H9 (cell line): ENCODE data around the gene LRRC39. TPM values are rescaled to one million over a fixed set of nuclear protein-coding genes. Genes with fewer than 3 reads are reported as not detected.
"Not testable (repeated sequence)": the region's sequence is repeated elsewhere in the genome, so short reads cannot be mapped to it uniquely, and the experiment has no call there.

Experiments
- DNase-seq: peaks from one replicate; pipeline ENCODE4 v3.0.0-alpha.2; 2017
- H2AFZ ChIP-seq: one replicate; pipeline ENCODE4 v1.6.1; 2013; ENCODE audit warnings: mild to moderate bottlenecking, low read length, control low read depth, moderate library complexity
- H2AK5ac ChIP-seq: 2 replicates; pipeline ENCODE4 v1.6.1; 2013; ENCODE audit warnings: low read length, control low read depth, mixed read lengths; ENCODE audit not compliant: insufficient read length
- H2BK120ac ChIP-seq: one replicate; pipeline ENCODE4 v1.6.1; 2013; ENCODE audit warnings: low read depth, mild to moderate bottlenecking, low read length, control low read depth, inconsistent platforms; ENCODE audit not compliant: poor library complexity, severe bottlenecking
- H2BK12ac ChIP-seq: 2 replicates; pipeline ENCODE4 v1.6.1; 2013; ENCODE audit warnings: low read length, control low read depth, mixed read lengths, low read depth; ENCODE audit not compliant: insufficient read length
- H2BK15ac ChIP-seq: 2 replicates; pipeline ENCODE4 v1.6.1; 2013; ENCODE audit warnings: low read depth, low read length, control low read depth
- H2BK20ac ChIP-seq: one replicate; pipeline ENCODE4 v1.6.1; 2013; ENCODE audit warnings: low read depth, mild to moderate bottlenecking, low read length, control low read depth, inconsistent platforms; ENCODE audit not compliant: poor library complexity, severe bottlenecking
- H2BK5ac ChIP-seq: 2 replicates; pipeline ENCODE4 v1.6.1; 2013; ENCODE audit warnings: low read length, control low read depth, mixed read lengths; ENCODE audit not compliant: insufficient read length
- H3K14ac ChIP-seq: 2 replicates; pipeline ENCODE4 v1.6.1; 2013; ENCODE audit warnings: low read length, control low read depth; ENCODE audit not compliant: insufficient read depth
- H3K18ac ChIP-seq: 2 replicates; pipeline ENCODE4 v1.6.1; 2013; ENCODE audit warnings: low read depth, mild to moderate bottlenecking, mixed read lengths, low read length, control low read depth; ENCODE audit not compliant: insufficient read length
- H3K23ac ChIP-seq: 2 replicates; pipeline ENCODE4 v1.6.1; 2013; ENCODE audit warnings: low read length, control low read depth, mixed read lengths, low read depth; ENCODE audit not compliant: insufficient read length
- H3K23me2 ChIP-seq: 2 replicates; pipeline ENCODE4 v1.6.1; 2013; ENCODE audit warnings: low read depth, mild to moderate bottlenecking, mixed read lengths, low read length, control low read depth; ENCODE audit not compliant: insufficient read length, poor library complexity, severe bottlenecking
- H3K27ac ChIP-seq: 2 replicates; pipeline ENCODE4 v1.5.1; 2013; ENCODE audit warnings: low read length, control low read depth, mixed read lengths, low read depth; ENCODE audit not compliant: insufficient read length
- H3K27me3 ChIP-seq: 2 replicates; pipeline ENCODE4 v1.6.1; 2013; ENCODE audit warnings: low read length, control low read depth, inconsistent platforms; ENCODE audit not compliant: insufficient read depth
- H3K4ac ChIP-seq: 2 replicates; pipeline ENCODE4 v1.6.1; 2013; ENCODE audit warnings: low read depth, mild to moderate bottlenecking, control low read depth, inconsistent platforms, low read length, moderate library complexity
- H3K4me1 ChIP-seq: 2 replicates; pipeline ENCODE4 v1.6.1; 2013; ENCODE audit warnings: low read length, control low read depth, inconsistent platforms; ENCODE audit not compliant: insufficient read depth
- H3K4me2 ChIP-seq: 2 replicates; pipeline ENCODE4 v1.6.1; 2013; ENCODE audit warnings: low read length, control low read depth, mixed read lengths; ENCODE audit not compliant: insufficient read length, insufficient read depth
- H3K56ac ChIP-seq: 2 replicates; pipeline ENCODE4 v1.6.1; 2013; ENCODE audit warnings: low read depth, mild to moderate bottlenecking, mixed read lengths, low read length, control low read depth; ENCODE audit not compliant: insufficient read length
- H3K79me1 ChIP-seq: 2 replicates; pipeline ENCODE4 v1.6.1; 2013; ENCODE audit warnings: low read depth, mild to moderate bottlenecking, moderate library complexity, low read length, control low read depth, inconsistent platforms; ENCODE audit not compliant: insufficient read depth, poor library complexity, severe bottlenecking
- H3K79me2 ChIP-seq: 2 replicates; pipeline ENCODE4 v1.6.1; 2013; ENCODE audit warnings: low read length, control low read depth, inconsistent platforms; ENCODE audit not compliant: insufficient read depth
- H3K9ac ChIP-seq: 2 replicates; pipeline ENCODE4 v1.6.1; 2013; ENCODE audit warnings: low read length, control low read depth, mixed read lengths; ENCODE audit not compliant: insufficient read length; ENCODE audit errors: extremely low read depth
- H3K9me3 ChIP-seq: one replicate; pipeline ENCODE4 v1.6.1; 2013; ENCODE audit warnings: low read depth, low read length, inconsistent platforms; ENCODE audit not compliant: control insufficient read depth
- H3T11ph ChIP-seq: one replicate; pipeline ENCODE4 v1.6.1; 2013; ENCODE audit warnings: mild to moderate bottlenecking, low read length, control low read depth, inconsistent platforms
- H4K20me1 ChIP-seq: one replicate; pipeline ENCODE4 v1.6.1; 2013; ENCODE audit not compliant: control insufficient read depth, insufficient read length, insufficient read depth
- H4K5ac ChIP-seq: 2 replicates; pipeline ENCODE4 v1.6.1; 2013; ENCODE audit warnings: low read depth, mild to moderate bottlenecking, mixed read lengths, low read length, control low read depth; ENCODE audit not compliant: insufficient read length
- H4K8ac ChIP-seq: replicated peaks from 2 replicates; pipeline ENCODE4 v1.6.1; 2013; ENCODE audit warnings: low read length, control low read depth, mixed read lengths, low read depth; ENCODE audit not compliant: insufficient read length
- H4K91ac ChIP-seq: 2 replicates; pipeline ENCODE4 v1.6.1; 2013; ENCODE audit warnings: low read depth, mild to moderate bottlenecking, moderate library complexity, mixed read lengths, low read length, control low read depth; ENCODE audit not compliant: insufficient read length
- H3K27ac Mint-ChIP-seq, 3 experiments: 2 replicates in 2 of 3; 3 replicates in 1 of 3; pipeline ENCODE4 v1.8.0; 2020 to 2021; ENCODE audit warnings: mixed read lengths in 3 of 3, mild to moderate bottlenecking in 1 of 3, moderate library complexity in 1 of 3
- H3K27me3 Mint-ChIP-seq: 2 replicates; pipeline ENCODE4 v1.8.0; 2021; ENCODE audit warnings: low read depth, mild to moderate bottlenecking, moderate library complexity, mixed read lengths
- H3K36me3 Mint-ChIP-seq, 3 experiments: 2 replicates in 2 of 3; 3 replicates in 1 of 3; pipeline ENCODE4 v1.8.0; 2020 to 2021; ENCODE audit warnings: low read depth in 3 of 3, mixed read lengths in 3 of 3; ENCODE audit not compliant: insufficient read depth in 1 of 3
- H3K4me1 Mint-ChIP-seq, 2 experiments: 2 replicates each; pipeline ENCODE4 v1.8.0; 2020; ENCODE audit warnings: mixed read lengths in 2 of 2
- H3K4me3 Mint-ChIP-seq, 2 experiments: 2 replicates in 1 of 2; 3 replicates in 1 of 2; pipeline ENCODE4 v1.8.0; 2020 to 2021; ENCODE audit warnings: mild to moderate bottlenecking in 2 of 2, mixed read lengths in 2 of 2, moderate library complexity in 1 of 2
- H3K9me3 Mint-ChIP-seq, 2 experiments: 2 replicates in 1 of 2; 3 replicates in 1 of 2; pipeline ENCODE4 v1.8.0; 2020; ENCODE audit warnings: mild to moderate bottlenecking in 2 of 2, mixed read lengths in 2 of 2, moderate library complexity in 1 of 2
- WGBS: extraction: QIAGEN DNeasy Blood & Tissue Kit; methylation state at CpG from one replicate; pipeline ENCODE4 v1.1.7; 2013; ENCODE audit warnings: missing lambda C conversion rate, low lambda C conversion rate, mixed read lengths; ENCODE audit not compliant: insufficient read length; ENCODE audit errors: extremely low coverage; 5-methylcytosine and 5-hydroxymethylcytosine counted together
- total RNA-seq: library from RNA; stranded (reverse); gene quantifications from 2 replicates; pipeline ENCODE4 v1.2.1, GENCODE V29; 2021

The LRRC39 gene
- total RNA-seq, 1 experiment from 2014 or later: 0.37 TPM

DNA sequence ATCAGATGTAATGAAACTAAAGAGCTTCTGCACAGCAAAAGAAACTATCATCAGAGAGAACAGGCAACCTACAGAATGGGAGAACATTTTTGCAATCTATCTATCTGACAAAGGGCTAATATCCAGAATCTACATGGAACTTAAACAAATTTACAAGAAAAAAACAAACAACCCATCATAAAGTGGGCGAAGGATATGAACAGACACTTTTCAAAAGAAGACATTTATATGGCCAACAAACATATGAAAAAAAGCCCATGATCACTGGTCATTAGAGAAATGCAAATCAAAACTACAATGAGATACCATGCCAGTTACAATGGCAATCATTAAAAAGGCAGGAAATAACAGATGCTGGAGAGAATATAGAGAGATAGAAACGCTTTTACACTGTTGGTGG lies 27.0 kb upstream of the LRRC39 start:
- H3K79me1 ChIP-seq, H3K27me3 ChIP-seq, H3K27me3 Mint-ChIP-seq, H3K27ac ChIP-seq, H4K91ac ChIP-seq, H3K4me3 Mint-ChIP-seq, H3K9me3 ChIP-seq, DNase-seq, H3K79me2 ChIP-seq, H3K4me1 ChIP-seq, H4K20me1 ChIP-seq, H3K23me2 ChIP-seq, H2BK12ac ChIP-seq, H2BK5ac ChIP-seq, H3K4ac ChIP-seq, H3K23ac ChIP-seq, H2AK5ac ChIP-seq, H3T11ph ChIP-seq, H2BK15ac ChIP-seq, H2BK20ac ChIP-seq, H4K8ac ChIP-seq, H3K56ac ChIP-seq, H3K9ac ChIP-seq, H4K5ac ChIP-seq, H3K18ac ChIP-seq, H3K27ac Mint-ChIP-seq, H3K4me2 ChIP-seq, H2BK120ac ChIP-seq, H2AFZ ChIP-seq, H3K14ac ChIP-seq: not testable (repeated sequence)
- WGBS: no CpG with 5 or more reads among the region's 2 CpGs
- H3K36me3 Mint-ChIP-seq: peaks cover 54 to 72% (median 63%) of the 10 kb centered on the region in 3 experiments
- peaks cover 11 to 15% of the 10 kb centered on the region in 2 experiments; a peak in 3 of 4 replicates for H3K4me1 Mint-ChIP-seq
- H3K9me3 Mint-ChIP-seq: peaks cover 11 to 16% of the 10 kb centered on the region in 2 experiments; a peak in 3 of 5 replicates

- not testable (repeated sequence) for H2AK5ac ChIP-seq, H3K18ac ChIP-seq, H3K23ac ChIP-seq, H3K4me3 Mint-ChIP-seq, H3K4me1 ChIP-seq, H3K79me1 ChIP-seq, H3K27ac ChIP-seq, H3K14ac ChIP-seq, H2BK5ac ChIP-seq, H3K9ac ChIP-seq, H3K4me2 ChIP-seq, DNase-seq, H3K56ac ChIP-seq, H3K27me3 Mint-ChIP-seq, H3K79me2 ChIP-seq, H4K91ac ChIP-seq, H2BK120ac ChIP-seq, H3K23me2 ChIP-seq, H4K5ac ChIP-seq, H2BK20ac ChIP-seq, H4K8ac ChIP-seq, H3K27me3 ChIP-seq, H4K20me1 ChIP-seq, H3T11ph ChIP-seq, H3K9me3 ChIP-seq, H2AFZ ChIP-seq, H2BK15ac ChIP-seq, H3K4ac ChIP-seq, H2BK12ac ChIP-seq
- Mint-ChIP-seq H3K4me1 (peaks cover 11 to 22% of the 10 kb centered on the region in 2 experiments; a peak in 3 of 4 replicates), H3K9me3 (peaks cover 11 to 16% of the 10 kb centered on the region in 2 experiments; a peak in 3 of 5 replicates), H3K27ac (peak overlapping the region in 1 of 3 experiments; percentile 59; a peak in 1 of 7 replicates), H3K36me3 (peaks cover 51 to 75% (median 65%) of the 10 kb centered on the region in 3 experiments)
- no CpG with 5 or more reads among the region's 2 CpGs for whole genome bisulfite sequencing
These were observed 24.6 kb upstream of the LRRC39 start for GRCh38 chr1:100202703-100203102.
